ENCODE measurements around the gene LPCAT1. TPM values are rescaled to one million over a fixed set of nuclear protein-coding genes. Genes with fewer than 3 reads are reported as not detected.

LPCAT1 gene
- total and polyA plus RNA-seq, 2 donors (not counting 3 experiments of a cell fraction or from before 2014, with no cell fraction given) = 28.9 to 57.2 TPM

DNA sequence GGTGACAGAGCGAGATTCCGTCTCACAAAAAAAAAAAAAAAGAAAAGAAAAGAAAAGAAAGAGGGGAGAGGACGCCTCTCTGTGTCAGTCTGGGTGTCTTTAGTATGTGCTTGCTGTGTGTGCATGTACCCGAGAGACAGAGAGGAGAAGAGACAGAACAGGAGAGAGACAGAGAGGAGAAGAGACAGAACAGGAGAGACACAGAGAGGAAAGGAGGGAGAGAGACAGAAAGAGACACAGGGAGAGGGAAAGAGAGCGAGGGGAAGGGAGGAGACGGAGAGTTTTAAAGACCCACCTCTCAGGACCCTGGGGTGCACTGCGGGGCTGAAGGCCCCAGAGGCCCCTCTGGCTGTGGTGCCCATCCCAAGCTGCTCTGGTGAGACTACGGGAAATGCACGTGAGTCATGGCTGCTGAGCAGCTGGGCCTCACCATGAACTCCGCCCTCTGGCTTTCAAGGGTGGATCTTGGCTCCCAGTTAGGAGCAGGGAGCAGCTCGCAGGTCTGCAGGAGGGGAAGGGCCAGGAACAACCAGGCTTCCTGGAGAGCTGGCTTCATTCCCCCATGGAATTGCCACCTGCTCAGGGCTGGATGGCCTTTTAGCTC is 86.4 kb downstream of the LPCAT1 start:
- Histone ChIP-seq H2AFZ (ENCODE audit: low read depth, low read length) (no peak overlapping the region), H3K9me3 (replicated peaks; ENCODE audit: control insufficient read depth, insufficient read depth, low read length) (no peaks in the 10 kb centered on the region), H4K20me1 (replicated peaks; ENCODE audit: control insufficient read depth, extremely low read depth, insufficient read depth, low read length) (no peaks in the 10 kb centered on the region), H3K4me3 (replicated peaks in 1 of 3; ENCODE audit: insufficient read depth in 1 of 3, low read depth in 1 of 3, low read length in 3 of 3) (no peak overlapping the region), H3K9me1 (replicated peaks; ENCODE audit: control insufficient read depth, extremely low read depth, insufficient read depth, low read length) (no peaks in the 10 kb centered on the region), H3K27ac (ENCODE audit: insufficient read depth, low read depth, low read length) (no peak overlapping the region), H3K4me2 (ENCODE audit: insufficient read depth, low read length) (no peak overlapping the region), H3K79me2 (ENCODE audit: control insufficient read depth, insufficient read depth, low read length) (no peaks in the 10 kb centered on the region), H3K9ac (replicated peaks; ENCODE audit: extremely low read depth, insufficient read depth, low read length) (no peak overlapping the region), H3K27me3 (ENCODE audit: control insufficient read depth in 2 of 2, insufficient read depth in 2 of 2, low read length in 2 of 2) (no peaks in the 10 kb centered on the region), H3K4me1 (ENCODE audit: control insufficient read depth, extremely low read depth, insufficient read depth, low read length) (no peaks in the 10 kb centered on the region), H3K36me3 (ENCODE audit: control insufficient read depth in 2 of 2, extremely low read depth in 1 of 2, insufficient read depth in 2 of 2, low read length in 2 of 2) (no peaks in the 10 kb centered on the region)
- TF ChIP-seq, protein P1, sequence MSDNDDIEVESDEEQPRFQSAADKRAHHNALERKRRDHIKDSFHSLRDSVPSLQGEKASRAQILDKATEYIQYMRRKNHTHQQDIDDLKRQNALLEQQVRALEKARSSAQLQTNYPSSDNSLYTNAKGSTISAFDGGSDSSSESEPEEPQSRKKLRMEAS (IDR thresholded peaks at IDR 0.05; ENCODE audit: insufficient read depth, insufficient read length) = no peak
- TF ChIP-seq GATA2 (IDR thresholded peaks at IDR 0.05; ENCODE audit: insufficient read depth, insufficient read length, low read depth, low read length) = no peak
- TF ChIP-seq, protein P2, sequence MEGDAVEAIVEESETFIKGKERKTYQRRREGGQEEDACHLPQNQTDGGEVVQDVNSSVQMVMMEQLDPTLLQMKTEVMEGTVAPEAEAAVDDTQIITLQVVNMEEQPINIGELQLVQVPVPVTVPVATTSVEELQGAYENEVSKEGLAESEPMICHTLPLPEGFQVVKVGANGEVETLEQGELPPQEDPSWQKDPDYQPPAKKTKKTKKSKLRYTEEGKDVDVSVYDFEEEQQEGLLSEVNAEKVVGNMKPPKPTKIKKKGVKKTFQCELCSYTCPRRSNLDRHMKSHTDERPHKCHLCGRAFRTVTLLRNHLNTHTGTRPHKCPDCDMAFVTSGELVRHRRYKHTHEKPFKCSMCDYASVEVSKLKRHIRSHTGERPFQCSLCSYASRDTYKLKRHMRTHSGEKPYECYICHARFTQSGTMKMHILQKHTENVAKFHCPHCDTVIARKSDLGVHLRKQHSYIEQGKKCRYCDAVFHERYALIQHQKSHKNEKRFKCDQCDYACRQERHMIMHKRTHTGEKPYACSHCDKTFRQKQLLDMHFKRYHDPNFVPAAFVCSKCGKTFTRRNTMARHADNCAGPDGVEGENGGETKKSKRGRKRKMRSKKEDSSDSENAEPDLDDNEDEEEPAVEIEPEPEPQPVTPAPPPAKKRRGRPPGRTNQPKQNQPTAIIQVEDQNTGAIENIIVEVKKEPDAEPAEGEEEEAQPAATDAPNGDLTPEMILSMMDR (IDR thresholded peaks at IDR 0.05; ENCODE audit: extremely low read depth in 1 of 2, insufficient read depth in 1 of 2, low read depth in 1 of 2, low read length in 2 of 2) = no peak
- no peak for TF ChIP-seq POLR2AphosphoS5 (IDR thresholded peaks at IDR 0.05; ENCODE audit: insufficient read depth, low read depth, low read length)
- TF ChIP-seq JUN (IDR thresholded peaks at IDR 0.05; ENCODE audit: borderline replicate concordance, insufficient read depth, insufficient read length, low read depth) = no peak
- TF ChIP-seq MYC (IDR thresholded peaks at IDR 0.05; ENCODE audit: low read depth, low read length) = no peak
- TF ChIP-seq POLR2A (IDR thresholded peaks at IDR 0.05; ENCODE audit: low read depth, low read length) = no peak
- TF ChIP-seq FOS (IDR thresholded peaks at IDR 0.05; ENCODE audit: borderline replicate concordance, insufficient read depth, low read length) = no peak
- TF ChIP-seq EZH2 (IDR thresholded peaks at IDR 0.05; ENCODE audit: borderline replicate concordance, low read depth, low read length, severe bottlenecking) = no peak
- DNase-seq (ENCODE audit: low read depth, low spot score) = peak; percentile 28
- FAIRE-seq = no peak
- intact Hi-C loops (cut with micrococcal nuclease) = no loop called here
- CTCF ChIA-PET = no interaction called here
- no TSS peak for BruUV-seq (replicated peaks)
- POLR2A ChIA-PET = no interaction called here
- dilution Hi-C loops (cut with MboI; ENCODE audit: extremely low pct_ligation_motif_present, low sequenced_read_pairs) = no loop called here
